H9 (cell line): ENCODE data around the gene COA1. TPM values are rescaled to one million over a fixed set of nuclear protein-coding genes. Genes with fewer than 3 reads are reported as not detected.
A peak's percentile ranks its signal among the peaks of the same experiment; 100 is the strongest.

Source experiments
- DNase-seq: peaks from one replicate; pipeline ENCODE4 v3.0.0-alpha.2; 2017
- H2AFZ ChIP-seq: one replicate; pipeline ENCODE4 v1.6.1; 2013; ENCODE audit warnings: mild to moderate bottlenecking, low read length, control low read depth, moderate library complexity
- H2AK5ac ChIP-seq: 2 replicates; pipeline ENCODE4 v1.6.1; 2013; ENCODE audit warnings: low read length, control low read depth, mixed read lengths; ENCODE audit not compliant: insufficient read length
- H2BK120ac ChIP-seq: one replicate; pipeline ENCODE4 v1.6.1; 2013; ENCODE audit warnings: low read depth, mild to moderate bottlenecking, low read length, control low read depth, inconsistent platforms; ENCODE audit not compliant: poor library complexity, severe bottlenecking
- H2BK12ac ChIP-seq: 2 replicates; pipeline ENCODE4 v1.6.1; 2013; ENCODE audit warnings: low read length, control low read depth, mixed read lengths, low read depth; ENCODE audit not compliant: insufficient read length
- H2BK15ac ChIP-seq: 2 replicates; pipeline ENCODE4 v1.6.1; 2013; ENCODE audit warnings: low read depth, low read length, control low read depth
- H2BK20ac ChIP-seq: one replicate; pipeline ENCODE4 v1.6.1; 2013; ENCODE audit warnings: low read depth, mild to moderate bottlenecking, low read length, control low read depth, inconsistent platforms; ENCODE audit not compliant: poor library complexity, severe bottlenecking
- H2BK5ac ChIP-seq: 2 replicates; pipeline ENCODE4 v1.6.1; 2013; ENCODE audit warnings: low read length, control low read depth, mixed read lengths; ENCODE audit not compliant: insufficient read length
- H3K14ac ChIP-seq: 2 replicates; pipeline ENCODE4 v1.6.1; 2013; ENCODE audit warnings: low read length, control low read depth; ENCODE audit not compliant: insufficient read depth
- H3K18ac ChIP-seq: 2 replicates; pipeline ENCODE4 v1.6.1; 2013; ENCODE audit warnings: low read depth, mild to moderate bottlenecking, mixed read lengths, low read length, control low read depth; ENCODE audit not compliant: insufficient read length
- H3K23ac ChIP-seq: 2 replicates; pipeline ENCODE4 v1.6.1; 2013; ENCODE audit warnings: low read length, control low read depth, mixed read lengths, low read depth; ENCODE audit not compliant: insufficient read length
- H3K23me2 ChIP-seq: 2 replicates; pipeline ENCODE4 v1.6.1; 2013; ENCODE audit warnings: low read depth, mild to moderate bottlenecking, mixed read lengths, low read length, control low read depth; ENCODE audit not compliant: insufficient read length, poor library complexity, severe bottlenecking
- H3K27ac ChIP-seq: 2 replicates; pipeline ENCODE4 v1.5.1; 2013; ENCODE audit warnings: low read length, control low read depth, mixed read lengths, low read depth; ENCODE audit not compliant: insufficient read length
- H3K27me3 ChIP-seq: 2 replicates; pipeline ENCODE4 v1.6.1; 2013; ENCODE audit warnings: low read length, control low read depth, inconsistent platforms; ENCODE audit not compliant: insufficient read depth
- H3K4ac ChIP-seq: 2 replicates; pipeline ENCODE4 v1.6.1; 2013; ENCODE audit warnings: low read depth, mild to moderate bottlenecking, control low read depth, inconsistent platforms, low read length, moderate library complexity
- H3K4me1 ChIP-seq: 2 replicates; pipeline ENCODE4 v1.6.1; 2013; ENCODE audit warnings: low read length, control low read depth, inconsistent platforms; ENCODE audit not compliant: insufficient read depth
- H3K4me2 ChIP-seq: 2 replicates; pipeline ENCODE4 v1.6.1; 2013; ENCODE audit warnings: low read length, control low read depth, mixed read lengths; ENCODE audit not compliant: insufficient read length, insufficient read depth
- H3K56ac ChIP-seq: 2 replicates; pipeline ENCODE4 v1.6.1; 2013; ENCODE audit warnings: low read depth, mild to moderate bottlenecking, mixed read lengths, low read length, control low read depth; ENCODE audit not compliant: insufficient read length
- H3K79me1 ChIP-seq: 2 replicates; pipeline ENCODE4 v1.6.1; 2013; ENCODE audit warnings: low read depth, mild to moderate bottlenecking, moderate library complexity, low read length, control low read depth, inconsistent platforms; ENCODE audit not compliant: insufficient read depth, poor library complexity, severe bottlenecking
- H3K79me2 ChIP-seq: 2 replicates; pipeline ENCODE4 v1.6.1; 2013; ENCODE audit warnings: low read length, control low read depth, inconsistent platforms; ENCODE audit not compliant: insufficient read depth
- H3K9ac ChIP-seq: 2 replicates; pipeline ENCODE4 v1.6.1; 2013; ENCODE audit warnings: low read length, control low read depth, mixed read lengths; ENCODE audit not compliant: insufficient read length; ENCODE audit errors: extremely low read depth
- H3K9me3 ChIP-seq: one replicate; pipeline ENCODE4 v1.6.1; 2013; ENCODE audit warnings: low read depth, low read length, inconsistent platforms; ENCODE audit not compliant: control insufficient read depth
- H3T11ph ChIP-seq: one replicate; pipeline ENCODE4 v1.6.1; 2013; ENCODE audit warnings: mild to moderate bottlenecking, low read length, control low read depth, inconsistent platforms
- H4K20me1 ChIP-seq: one replicate; pipeline ENCODE4 v1.6.1; 2013; ENCODE audit not compliant: control insufficient read depth, insufficient read length, insufficient read depth
- H4K5ac ChIP-seq: 2 replicates; pipeline ENCODE4 v1.6.1; 2013; ENCODE audit warnings: low read depth, mild to moderate bottlenecking, mixed read lengths, low read length, control low read depth; ENCODE audit not compliant: insufficient read length
- H4K8ac ChIP-seq: replicated peaks from 2 replicates; pipeline ENCODE4 v1.6.1; 2013; ENCODE audit warnings: low read length, control low read depth, mixed read lengths, low read depth; ENCODE audit not compliant: insufficient read length
- H4K91ac ChIP-seq: 2 replicates; pipeline ENCODE4 v1.6.1; 2013; ENCODE audit warnings: low read depth, mild to moderate bottlenecking, moderate library complexity, mixed read lengths, low read length, control low read depth; ENCODE audit not compliant: insufficient read length
- H3K27ac Mint-ChIP-seq, 3 experiments: 2 replicates in 2 of 3; 3 replicates in 1 of 3; pipeline ENCODE4 v1.8.0; 2020 to 2021; ENCODE audit warnings: mixed read lengths in 3 of 3, mild to moderate bottlenecking in 1 of 3, moderate library complexity in 1 of 3
- H3K27me3 Mint-ChIP-seq: 2 replicates; pipeline ENCODE4 v1.8.0; 2021; ENCODE audit warnings: low read depth, mild to moderate bottlenecking, moderate library complexity, mixed read lengths
- H3K36me3 Mint-ChIP-seq, 3 experiments: 2 replicates in 2 of 3; 3 replicates in 1 of 3; pipeline ENCODE4 v1.8.0; 2020 to 2021; ENCODE audit warnings: low read depth in 3 of 3, mixed read lengths in 3 of 3; ENCODE audit not compliant: insufficient read depth in 1 of 3
- H3K4me1 Mint-ChIP-seq, 2 experiments: 2 replicates each; pipeline ENCODE4 v1.8.0; 2020; ENCODE audit warnings: mixed read lengths in 2 of 2
- H3K4me3 Mint-ChIP-seq, 2 experiments: 2 replicates in 1 of 2; 3 replicates in 1 of 2; pipeline ENCODE4 v1.8.0; 2020 to 2021; ENCODE audit warnings: mild to moderate bottlenecking in 2 of 2, mixed read lengths in 2 of 2, moderate library complexity in 1 of 2
- H3K9me3 Mint-ChIP-seq, 2 experiments: 2 replicates in 1 of 2; 3 replicates in 1 of 2; pipeline ENCODE4 v1.8.0; 2020; ENCODE audit warnings: mild to moderate bottlenecking in 2 of 2, mixed read lengths in 2 of 2, moderate library complexity in 1 of 2
- WGBS: extraction: QIAGEN DNeasy Blood & Tissue Kit; methylation state at CpG from one replicate; pipeline ENCODE4 v1.1.7; 2013; ENCODE audit warnings: missing lambda C conversion rate, low lambda C conversion rate, mixed read lengths; ENCODE audit not compliant: insufficient read length; ENCODE audit errors: extremely low coverage; 5-methylcytosine and 5-hydroxymethylcytosine counted together
- total RNA-seq: library from RNA; stranded (reverse); gene quantifications from 2 replicates; pipeline ENCODE4 v1.2.1, GENCODE V29; 2021
- TF ChIP-seq, protein P1 (sequence below): fragments of 200-600 bp; sonication (generic); conservative IDR thresholded peaks from 3 replicates; pipeline ENCODE4 v1.8.0; 2021; ENCODE audit warnings: antibody characterized with exemption, mild to moderate bottlenecking

Gene COA1
- total RNA-seq, 1 experiment from 2014 or later, result 138 TPM

DNA sequence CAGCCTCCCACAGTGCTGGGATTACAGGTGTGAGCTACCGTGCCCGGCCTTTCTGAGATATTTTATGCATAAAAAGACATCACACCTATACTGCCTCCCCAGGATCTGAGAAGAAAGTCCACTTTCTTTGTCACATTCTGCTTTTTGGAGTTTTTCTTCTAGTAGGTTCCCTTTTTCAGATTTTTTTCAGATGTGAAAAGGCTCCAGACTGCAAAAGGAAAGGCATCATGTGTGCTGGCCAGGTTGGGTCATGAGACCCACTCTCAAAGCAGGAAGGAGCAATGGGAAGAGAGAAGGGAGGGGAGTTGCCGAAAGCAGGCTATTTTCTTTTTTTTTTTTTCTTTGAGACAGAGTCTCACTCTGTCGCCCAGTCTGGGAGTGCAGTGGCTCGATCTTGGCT, 40.0 kb upstream of the COA1 start:
- peaks cover 4 to 8% of the 10 kb centered on the region in 2 experiments; a peak in 3 of 5 replicates for H3K9me3 Mint-ChIP-seq
- Histone ChIP-seq H3K14ac (no peak overlapping the region), H3K23ac (no peak overlapping the region), H2AFZ (no peak overlapping the region), H3K4me1 (no peaks in the 10 kb centered on the region; the same call in 1 of the 2 replicates), H3K79me1 (no peaks in the 10 kb centered on the region), H3K56ac (no peak overlapping the region), H4K91ac (no peak overlapping the region), H4K8ac (no peak overlapping the region), H3K4ac (no peak overlapping the region), H3K9me3 (no peaks in the 10 kb centered on the region), H3K18ac (no peak overlapping the region), H2BK15ac (no peak overlapping the region), H2AK5ac (no peak overlapping the region), H3K79me2 (0 out of 2 replicates have a peak, but pooled peaks cover 1% of the 10 kb centered on the region), H3K27ac (no peak overlapping the region), H2BK20ac (no peak overlapping the region), H3T11ph (no peak overlapping the region), H2BK120ac (no peak overlapping the region), H3K23me2 (no peaks in the 10 kb centered on the region), H3K9ac (no peak overlapping the region), H4K5ac (no peak overlapping the region), H2BK5ac (no peak overlapping the region), H3K27me3 (no peaks in the 10 kb centered on the region), H2BK12ac (no peak overlapping the region), H4K20me1 (no peaks in the 10 kb centered on the region), H3K4me2 (no peak overlapping the region)
- no peaks in the 10 kb centered on the region; the same call in 1 of the 2 replicates for H3K27me3 Mint-ChIP-seq
- H3K4me3 Mint-ChIP-seq, result no peak overlapping the region
- no peak for DNase-seq
- TF ChIP-seq, protein P1, sequence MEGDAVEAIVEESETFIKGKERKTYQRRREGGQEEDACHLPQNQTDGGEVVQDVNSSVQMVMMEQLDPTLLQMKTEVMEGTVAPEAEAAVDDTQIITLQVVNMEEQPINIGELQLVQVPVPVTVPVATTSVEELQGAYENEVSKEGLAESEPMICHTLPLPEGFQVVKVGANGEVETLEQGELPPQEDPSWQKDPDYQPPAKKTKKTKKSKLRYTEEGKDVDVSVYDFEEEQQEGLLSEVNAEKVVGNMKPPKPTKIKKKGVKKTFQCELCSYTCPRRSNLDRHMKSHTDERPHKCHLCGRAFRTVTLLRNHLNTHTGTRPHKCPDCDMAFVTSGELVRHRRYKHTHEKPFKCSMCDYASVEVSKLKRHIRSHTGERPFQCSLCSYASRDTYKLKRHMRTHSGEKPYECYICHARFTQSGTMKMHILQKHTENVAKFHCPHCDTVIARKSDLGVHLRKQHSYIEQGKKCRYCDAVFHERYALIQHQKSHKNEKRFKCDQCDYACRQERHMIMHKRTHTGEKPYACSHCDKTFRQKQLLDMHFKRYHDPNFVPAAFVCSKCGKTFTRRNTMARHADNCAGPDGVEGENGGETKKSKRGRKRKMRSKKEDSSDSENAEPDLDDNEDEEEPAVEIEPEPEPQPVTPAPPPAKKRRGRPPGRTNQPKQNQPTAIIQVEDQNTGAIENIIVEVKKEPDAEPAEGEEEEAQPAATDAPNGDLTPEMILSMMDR, result no peak
- H3K27ac Mint-ChIP-seq, result peak overlapping the region in 1 of 3 experiments; percentile 79; a peak in 1 of 7 replicates
- H3K4me1 Mint-ChIP-seq, result peaks cover 7 to 19% of the 10 kb centered on the region in 2 experiments
- peaks cover 9 to 18% (median 10%) of the 10 kb centered on the region in 3 experiments; a peak in 6 of 7 replicates for H3K36me3 Mint-ChIP-seq
- no CpG with 5 or more reads among the region's 5 CpGs for WGBS
